ENCODE data around the gene FBP1. TPM values are rescaled to one million over a fixed set of nuclear protein-coding genes. Genes with fewer than 3 reads are reported as not detected.

Gene FBP1
- total and polyA plus RNA-seq, 10 of the 15 experiments (the other 5 are each of a cell fraction or from before 2014, with no cell fraction given), result 0.11 to 0.38 (median 0.15) TPM; not detected in 7

GRCh38 chr9:94643176-94643575, 3.9 kb upstream of the FBP1 start:
- in situ Hi-C loops (cut with MboI) (no loop called here), intact Hi-C loops (cut with micrococcal nuclease; ENCODE audit: unreplicated experiment) (no loop called here)
- POLR2A ChIA-PET, result no interaction called here
- Histone ChIP-seq H3K4me2 (ENCODE audit: control insufficient read depth, insufficient read depth) (no peak overlapping the region), H4K20me1 (ENCODE audit: control insufficient read depth, insufficient read depth) (no peaks in the 10 kb centered on the region), H3K9ac (ENCODE audit: control insufficient read depth, insufficient read depth, low read length) (no peak overlapping the region), H3K9me3 (replicated peaks; ENCODE audit: control insufficient read depth, insufficient read depth, low read length) (no peaks in the 10 kb centered on the region), H3K4me3 (no peak overlapping the region), H2AFZ (ENCODE audit: control insufficient read depth, low read depth, low read length) (no peak overlapping the region), H3K27me3 (replicated peaks in 1 of 2; ENCODE audit: control insufficient read depth in 2 of 2, insufficient read depth in 2 of 2, low read length in 1 of 2) (peaks cover 3 to 7% of the 10 kb centered on the region in 2 experiments; a peak in 3 of 4 replicates), H3K4me1 (ENCODE audit: control insufficient read depth, insufficient read depth, low read length) (peaks cover 4% of the 10 kb centered on the region; the same call in 1 of the 2 replicates), H3K36me3 (ENCODE audit: control insufficient read depth in 2 of 2, insufficient read depth in 2 of 2, low read length in 1 of 2) (no peaks in the 10 kb centered on the region), H3K79me2 (ENCODE audit: control insufficient read depth, insufficient read depth, low read length) (no peaks in the 10 kb centered on the region), H3K27ac (ENCODE audit: control insufficient read depth, insufficient read depth) (no peak overlapping the region)
- RAD21 ChIA-PET (ENCODE audit: unreplicated experiment), result no interaction called here
- WGBS (ENCODE audit: insufficient coverage, insufficient replicate concordance, low lambda C conversion rate, missing lambda C conversion rate), result 34% methylated on average over 8 of the region's 8 CpGs
- FAIRE-seq (no peak), ATAC-seq (no peak), DNase-seq (ENCODE audit: low read depth, low spot score) (no peak)
- CTCF ChIA-PET, result no interaction called here
- no peak for TF ChIP-seq MEF2B (IDR thresholded peaks at IDR 0.05; ENCODE audit: partially characterized antibody, poor library complexity, severe bottlenecking)
- no peak for TF ChIP-seq MAX (IDR thresholded peaks at IDR 0.05; ENCODE audit: low read depth, low read length)
- TF ChIP-seq RCOR1 (conservative IDR thresholded peaks at IDR 0.05; ENCODE audit: low read depth, low read length), result no peak
- no peak for TF ChIP-seq NFIC (IDR thresholded peaks at IDR 0.05; ENCODE audit: low read depth, low read length)
- SMC1A ChIA-PET (ENCODE audit: uncharacterized antibody, unreplicated experiment), result interaction anchor here (1.1 kb wide), 1 partner anchor 26 kb away, joined by 3 read pairs; no protein-coding TSS in a partner anchor
- no TSS peak for BruUV-seq (replicated peaks)

- peaks cover 4% of the 10 kb centered on the region; the same call in 1 of the 2 replicates for H3K4me1 ChIP-seq (ENCODE audit: control insufficient read depth, insufficient read depth, low read length)
- peaks cover 4 to 7% of the 10 kb centered on the region in 2 experiments; a peak in 3 of 4 replicates for H3K27me3 ChIP-seq (replicated peaks in 1 of 2; ENCODE audit: control insufficient read depth in 2 of 2, insufficient read depth in 2 of 2, low read length in 1 of 2)
- ChIA-PET POLR2A (interaction anchor here (0.7 kb wide), 1 partner anchor 24 kb away, joined by 5 read pairs; no protein-coding TSS in a partner anchor), RAD21 (ENCODE audit: unreplicated experiment) (interaction anchor here (0.5 kb wide), 1 partner anchor 690 kb away, joined by 4 read pairs; no protein-coding TSS in a partner anchor), CTCF (no interaction called here), SMC1A (ENCODE audit: uncharacterized antibody, unreplicated experiment) (interaction anchor here (0.6 kb wide), 1 partner anchor 538 kb away, joined by 3 read pairs; no protein-coding TSS in a partner anchor)
- ATAC-seq (no peak), DNase-seq (ENCODE audit: low read depth, low spot score) (no peak), FAIRE-seq (no peak)
- no peaks in the 10 kb centered on the region for H4K20me1 ChIP-seq (ENCODE audit: control insufficient read depth, insufficient read depth)
- in situ Hi-C loops (cut with MboI), result no loop called here
- H3K9me3 ChIP-seq (replicated peaks; ENCODE audit: control insufficient read depth, insufficient read depth, low read length), result no peaks in the 10 kb centered on the region
- H3K4me3 ChIP-seq, result no peak overlapping the region
- no peaks in the 10 kb centered on the region for H3K79me2 ChIP-seq (ENCODE audit: control insufficient read depth, insufficient read depth, low read length)
- intact Hi-C loops (cut with micrococcal nuclease; ENCODE audit: unreplicated experiment), result no loop called here
- H3K27ac ChIP-seq (ENCODE audit: control insufficient read depth, insufficient read depth), result no peak overlapping the region
- no peak overlapping the region for H2AFZ ChIP-seq (ENCODE audit: control insufficient read depth, low read depth, low read length)
- H3K36me3 ChIP-seq (ENCODE audit: control insufficient read depth in 2 of 2, insufficient read depth in 2 of 2, low read length in 1 of 2), result no peaks in the 10 kb centered on the region
- H3K4me2 ChIP-seq (ENCODE audit: control insufficient read depth, insufficient read depth), result no peak overlapping the region
- 36% methylated on average over 5 of the region's 5 CpGs for WGBS (ENCODE audit: insufficient coverage, insufficient replicate concordance, low lambda C conversion rate, missing lambda C conversion rate)
- no peak overlapping the region for H3K9ac ChIP-seq (ENCODE audit: control insufficient read depth, insufficient read depth, low read length)
- BruUV-seq (replicated peaks), result no TSS peak
- no peak for TF ChIP-seq NFXL1 (IDR thresholded peaks at IDR 0.05; ENCODE audit: borderline replicate concordance)
- no peak for TF ChIP-seq MXI1 (IDR thresholded peaks at IDR 0.05; ENCODE audit: low read depth, low read length)
- TF ChIP-seq NFIC (IDR thresholded peaks at IDR 0.05; ENCODE audit: low read depth, low read length), result no peak
- TF ChIP-seq SUZ12 (IDR thresholded peaks at IDR 0.05; ENCODE audit: unreplicated experiment), result no peak
- TF ChIP-seq PKNOX1 (IDR thresholded peaks at IDR 0.05), result no peak
- no peak for TF ChIP-seq EZH2 (IDR thresholded peaks at IDR 0.05; ENCODE audit: borderline replicate concordance, control insufficient read depth, low read depth, low read length)
- no peak for TF ChIP-seq IRF4 (IDR thresholded peaks at IDR 0.05; ENCODE audit: low read depth, low read length)
- TF ChIP-seq CTCF (IDR thresholded peaks at IDR 0.05 in 2 of 3, conservative IDR thresholded peaks at IDR 0.05 in 1 of 3; ENCODE audit: control insufficient read depth in 2 of 3, extremely low read depth in 1 of 3, insufficient read depth in 1 of 3, low read depth in 3 of 3, low read length in 3 of 3), result no peak
- no peak for TF ChIP-seq SMAD1 (IDR thresholded peaks at IDR 0.05; ENCODE audit: low read depth, partially characterized antibody)
- TF ChIP-seq ZBED1 (IDR thresholded peaks at IDR 0.05; ENCODE audit: borderline replicate concordance), result no peak
- no peak for TF ChIP-seq ESRRA (IDR thresholded peaks at IDR 0.05; ENCODE audit: low read length)
- no peak for TF ChIP-seq HDGF (IDR thresholded peaks at IDR 0.05)
These were observed 3.2 kb upstream of the FBP1 start for GRCh38 chr9:94642501-94642900.

All from GM12878 (cell line).